SKM-1 (cell line): ENCODE data around the gene MAGEB1.

ENCODE experiments used
- DNase-seq: peaks from one replicate; lab custom pipeline; 2025; ENCODE audit not compliant: unreplicated experiment; lab: John Stamatoyannopoulos, UW

MAGEB1 gene

DNA sequence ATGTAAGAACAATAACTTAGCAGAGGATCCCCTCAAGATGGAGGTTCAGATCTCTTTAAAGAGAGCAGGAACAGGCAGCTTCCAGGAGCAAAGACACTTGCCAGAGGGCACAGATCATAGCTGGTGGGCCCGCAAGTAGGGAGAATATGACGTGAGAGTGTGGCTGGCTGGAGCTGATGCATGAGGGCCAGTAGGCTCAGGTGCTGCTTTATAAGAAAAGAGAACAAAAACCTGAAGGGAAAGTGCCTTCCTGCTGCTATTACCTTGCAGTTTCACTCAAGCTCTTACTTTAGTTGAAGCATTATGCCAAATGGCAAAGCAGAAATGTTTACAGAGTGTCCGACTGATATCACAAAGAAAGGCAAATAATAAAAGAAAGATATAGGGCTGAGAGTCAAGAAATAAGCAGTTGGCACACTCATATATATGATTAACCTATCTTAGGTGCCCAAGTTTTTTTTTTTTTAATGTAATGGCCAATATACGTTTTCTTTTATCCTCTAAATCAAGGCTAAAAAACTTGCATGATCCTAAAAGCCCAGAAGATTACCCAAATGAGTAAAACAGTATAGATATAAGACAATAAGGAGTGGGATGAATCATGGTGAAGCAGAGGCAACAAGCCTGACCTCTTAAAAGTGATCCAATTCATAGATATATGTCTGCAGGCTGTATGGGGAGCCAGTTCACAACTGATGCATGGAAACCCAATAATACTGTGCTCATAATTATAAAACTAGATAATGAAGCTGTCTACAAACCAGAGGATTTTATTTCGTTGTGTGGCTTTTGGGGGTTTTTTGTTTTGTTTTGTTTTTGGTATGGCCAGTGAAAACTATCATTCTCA is 49.7 kb downstream of the MAGEB1 start:
- no peak for DNase-seq

DNA sequence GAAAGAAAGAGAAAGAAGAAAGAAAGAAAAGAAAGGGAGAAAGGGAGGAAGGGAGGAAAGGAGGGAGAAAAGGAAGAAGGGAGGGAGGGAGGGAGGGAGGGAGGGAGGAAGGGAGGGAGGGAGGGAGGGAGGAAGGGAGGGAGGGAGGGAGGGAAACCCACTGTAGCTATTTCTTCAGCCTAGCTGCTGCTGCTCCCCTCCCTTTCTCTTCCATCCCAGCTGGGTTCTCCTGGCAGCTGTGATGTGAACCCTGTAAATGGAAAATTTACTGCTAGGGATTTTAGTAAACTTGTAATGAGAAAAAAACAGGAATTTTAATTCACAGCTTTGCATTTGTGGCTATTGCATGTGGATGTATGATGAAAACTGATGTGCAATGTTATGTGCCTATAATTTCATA is 54.3 kb downstream of the MAGEB1 start:
- DNase-seq: no peak
